Measurements from ENCODE around the gene PNLIPRP2.

The PNLIPRP2 gene

DNA sequence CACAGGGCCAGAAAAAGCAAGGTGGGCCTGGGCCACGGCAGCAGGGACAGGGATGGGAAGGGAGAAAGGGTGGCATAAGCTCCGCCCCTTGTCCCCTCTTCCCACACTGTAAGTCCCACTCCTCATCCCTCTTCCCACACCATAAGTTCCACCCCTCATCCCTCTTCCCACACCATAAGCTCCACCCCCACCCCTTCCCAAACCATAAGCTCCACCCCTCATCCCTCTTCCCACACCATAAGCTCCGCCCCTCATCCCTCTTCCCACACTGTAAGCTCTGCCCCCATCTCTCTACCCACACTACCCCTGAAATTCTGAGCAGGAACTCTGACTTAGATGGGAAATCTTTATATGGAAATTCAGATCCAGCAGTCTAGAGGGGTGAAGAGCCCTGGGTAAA is 65.9 kb downstream of the PNLIPRP2 start:
- no peak for DNase-seq

GRCh38 chr10:116687633-116688032 is 66.9 kb downstream of the PNLIPRP2 start:
- no peak for DNase-seq

- DNase-seq, result no peak
Measured at GRCh38 chr10:116688241-116688711, 67.5 kb downstream of the PNLIPRP2 start.

DNA sequence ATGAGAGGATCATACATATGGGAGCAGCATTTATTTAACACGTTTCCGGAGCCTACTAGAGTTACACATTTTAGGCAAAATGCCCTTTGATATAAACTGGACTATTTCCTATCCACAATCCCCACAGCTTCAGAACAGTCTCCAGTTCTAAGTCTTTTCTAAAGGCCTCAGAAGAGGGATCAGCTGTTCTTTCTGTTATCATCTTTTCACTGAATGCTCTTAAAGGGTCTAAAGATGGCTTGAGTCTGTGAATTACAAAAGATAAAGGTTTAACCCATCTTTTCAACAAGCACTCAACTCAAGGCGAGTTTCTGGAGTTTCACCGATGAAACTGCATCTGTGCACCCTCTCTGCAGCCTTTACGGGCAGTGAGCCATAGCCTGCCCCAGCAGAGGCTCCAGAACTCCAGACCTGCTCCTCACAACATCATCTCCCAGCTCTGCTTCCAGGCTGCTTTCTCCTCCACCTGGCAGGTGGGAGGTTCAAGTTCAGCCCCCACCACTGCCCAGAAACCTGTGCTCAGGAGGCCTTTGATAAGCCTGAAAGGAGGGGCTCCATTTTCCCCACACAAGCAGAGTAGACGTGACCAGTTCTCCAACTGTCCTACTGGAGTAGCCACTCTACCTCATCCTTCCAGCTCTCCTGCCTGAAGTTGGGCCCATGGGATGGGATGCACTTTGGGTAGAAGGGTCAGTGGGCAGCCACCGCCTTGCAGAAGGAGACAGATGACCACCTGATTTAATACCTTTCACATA is 68.2 kb downstream of the PNLIPRP2 start:
- DNase-seq, result no peak

DNA sequence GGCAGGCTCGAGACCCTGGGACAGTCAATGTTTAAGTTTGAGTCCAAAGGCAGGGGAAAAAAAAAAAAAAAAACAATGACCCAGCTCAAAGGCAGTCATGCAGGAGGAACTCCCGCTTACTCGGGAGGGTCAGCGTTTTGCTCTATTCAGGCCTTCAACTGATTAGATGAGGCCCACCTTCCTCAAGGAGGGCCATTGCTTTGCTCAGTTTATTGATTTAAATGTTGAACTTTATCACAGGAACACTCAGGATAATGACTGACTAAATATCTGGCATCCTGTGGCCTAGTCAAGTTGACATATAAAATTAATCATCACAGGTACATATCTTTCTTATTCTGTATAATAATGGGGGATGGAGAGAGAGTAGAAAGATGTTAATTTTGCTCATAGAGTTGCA is 69.0 kb downstream of the PNLIPRP2 start:
- DNase-seq, result no peak

- DNase-seq, result no peak
Measured at GRCh38 chr10:116690356-116691322, 69.9 kb downstream of the PNLIPRP2 start.

DNA sequence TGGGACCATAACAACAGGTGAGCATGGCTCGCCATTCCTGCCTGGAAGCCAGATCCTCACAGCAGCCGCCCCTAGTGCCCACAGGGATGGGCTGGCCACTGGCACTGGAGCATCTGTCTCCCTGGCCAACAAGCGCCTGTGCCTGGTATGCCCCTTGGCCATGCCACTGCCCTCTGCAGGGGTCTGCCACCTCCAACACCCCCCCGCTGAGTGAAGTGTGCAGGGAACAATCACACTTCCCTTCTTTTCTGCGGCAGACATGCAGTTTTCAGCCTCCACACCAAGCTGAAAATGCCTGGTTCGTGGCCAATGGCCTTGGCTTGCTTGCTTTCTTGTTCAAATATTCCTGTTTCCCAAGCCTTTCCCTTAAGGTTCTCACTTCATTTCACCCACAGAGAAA is 70.9 kb downstream of the PNLIPRP2 start:
- DNase-seq, result no peak

DNA sequence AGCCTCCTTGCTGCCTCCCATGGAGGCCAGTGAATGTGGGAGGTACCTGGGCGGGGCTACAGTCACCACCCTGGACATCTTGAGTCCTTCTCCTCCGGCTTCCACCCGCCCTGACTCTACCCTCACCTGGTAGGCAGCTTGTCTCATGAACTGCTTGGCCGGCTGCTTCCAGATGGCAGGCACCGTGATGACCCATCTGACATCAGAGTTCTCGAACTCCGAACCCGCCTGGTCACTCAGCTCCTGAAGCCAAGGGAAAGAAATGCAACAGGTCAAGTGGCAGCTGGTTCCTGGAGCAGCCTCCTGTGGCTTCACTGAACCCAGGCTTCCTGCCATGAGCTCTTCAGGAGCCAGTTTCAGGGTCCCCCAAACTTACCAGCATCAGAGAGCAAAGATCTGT is 71.5 kb downstream of the PNLIPRP2 start:
- no peak for DNase-seq

DNA sequence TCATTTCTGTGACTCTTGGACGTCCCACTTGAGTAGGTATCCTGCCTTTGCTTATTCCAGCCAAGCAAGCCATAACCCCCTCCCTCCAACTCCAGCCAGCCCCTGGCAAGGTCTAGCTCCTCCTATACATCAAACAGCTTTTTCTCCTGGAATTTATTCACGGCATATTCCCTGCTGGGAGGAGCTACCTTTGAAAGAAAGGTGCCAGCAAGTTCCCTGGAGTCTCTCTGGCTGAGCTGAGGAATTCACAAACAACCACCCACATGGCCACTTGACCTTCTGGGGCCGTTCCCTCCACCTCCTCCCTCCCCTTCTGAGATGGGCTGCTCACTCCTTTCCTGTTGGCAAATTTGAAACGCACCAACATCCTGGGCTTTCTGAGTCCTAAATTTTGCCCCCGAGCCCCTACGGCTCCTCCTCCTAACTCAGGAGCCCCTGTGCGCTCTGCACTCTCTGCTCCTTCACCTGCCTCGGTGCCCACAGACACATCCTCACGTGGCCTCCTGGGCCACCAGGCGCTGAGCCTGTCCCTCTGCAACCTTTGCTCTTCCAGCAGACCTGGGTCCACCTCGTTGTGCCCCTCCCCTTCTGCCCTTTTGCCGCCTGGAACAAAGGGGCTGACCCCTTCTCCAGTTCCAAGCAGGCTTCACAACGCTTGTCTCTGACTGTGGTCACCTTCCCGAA is 73.6 kb downstream of the PNLIPRP2 start:
- DNase-seq, result no peak
